Gastroesophageal sphincter (tissue), 3 donors: Measurements from ENCODE around the gene TNFAIP3.

Experiments used
- EP300 ChIP-seq: sonication (generic); formaldehyde crosslinking; IDR thresholded peaks from one replicate; pipeline ENCODE4 v1.6.1; 2017; ENCODE audit warnings: antibody characterized with exemption, mild to moderate bottlenecking
- POLR2A ChIP-seq, 2 donors: fragments of 450-650 bp; IDR thresholded peaks; one replicate each; pipeline ENCODE4 v1.6.1; 2017; ENCODE audit warnings: antibody characterized with exemption in 2 of 2, mild to moderate bottlenecking in 2 of 2, moderate library complexity in 1 of 2
- POLR2AphosphoS5 ChIP-seq: sonication (generic); formaldehyde crosslinking; IDR thresholded peaks from one replicate; pipeline ENCODE4 v1.6.1; 2017; ENCODE audit warnings: antibody characterized with exemption
- TF ChIP-seq, protein P1 (sequence below), 4 experiments: fragments of 200-600 bp in 2 of 4; fragments of 450-650 bp in 2 of 4; sonication (generic) in 1 of 4; IDR thresholded peaks; one replicate each; pipeline ENCODE4 v1.5.1; 2017 to 2019; ENCODE audit warnings: antibody characterized with exemption in 4 of 4, mild to moderate bottlenecking in 2 of 4, moderate library complexity in 2 of 4

DNA sequence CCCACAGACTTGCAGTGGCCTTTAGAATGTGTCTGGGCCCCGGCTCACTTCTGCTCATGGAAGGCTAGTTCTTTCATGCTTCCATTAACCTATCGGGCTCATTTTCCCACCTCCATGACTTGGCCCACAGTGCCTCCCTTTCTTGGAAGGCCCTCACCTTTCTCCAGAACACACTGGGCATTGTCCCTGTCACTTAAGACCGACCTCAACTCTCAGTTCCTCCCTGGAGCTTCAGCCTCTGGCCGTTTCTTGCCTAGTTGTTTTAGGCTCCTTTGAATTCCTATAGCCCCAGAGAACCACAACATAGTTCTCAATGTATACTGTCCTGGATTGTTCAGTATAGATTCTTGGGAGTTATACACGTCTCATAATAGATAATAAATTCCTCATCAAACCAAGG, 19.3 kb upstream of the TNFAIP3 start:
- TF ChIP-seq POLR2A (IDR thresholded peaks at IDR 0.05) = no peak
- no peak for TF ChIP-seq POLR2AphosphoS5
- TF ChIP-seq, protein P1, sequence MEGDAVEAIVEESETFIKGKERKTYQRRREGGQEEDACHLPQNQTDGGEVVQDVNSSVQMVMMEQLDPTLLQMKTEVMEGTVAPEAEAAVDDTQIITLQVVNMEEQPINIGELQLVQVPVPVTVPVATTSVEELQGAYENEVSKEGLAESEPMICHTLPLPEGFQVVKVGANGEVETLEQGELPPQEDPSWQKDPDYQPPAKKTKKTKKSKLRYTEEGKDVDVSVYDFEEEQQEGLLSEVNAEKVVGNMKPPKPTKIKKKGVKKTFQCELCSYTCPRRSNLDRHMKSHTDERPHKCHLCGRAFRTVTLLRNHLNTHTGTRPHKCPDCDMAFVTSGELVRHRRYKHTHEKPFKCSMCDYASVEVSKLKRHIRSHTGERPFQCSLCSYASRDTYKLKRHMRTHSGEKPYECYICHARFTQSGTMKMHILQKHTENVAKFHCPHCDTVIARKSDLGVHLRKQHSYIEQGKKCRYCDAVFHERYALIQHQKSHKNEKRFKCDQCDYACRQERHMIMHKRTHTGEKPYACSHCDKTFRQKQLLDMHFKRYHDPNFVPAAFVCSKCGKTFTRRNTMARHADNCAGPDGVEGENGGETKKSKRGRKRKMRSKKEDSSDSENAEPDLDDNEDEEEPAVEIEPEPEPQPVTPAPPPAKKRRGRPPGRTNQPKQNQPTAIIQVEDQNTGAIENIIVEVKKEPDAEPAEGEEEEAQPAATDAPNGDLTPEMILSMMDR (IDR thresholded peaks at IDR 0.05) = no peak
- no peak for TF ChIP-seq EP300
